NCI-H1417 treated with DMSO at 0.1 percent for 48 hours (cell line): ENCODE results near the gene CDON.
A peak's percentile ranks its signal among the peaks of the same experiment; 100 is the strongest.

Experiments used
- DNase-seq: peaks from one replicate; lab custom pipeline; 2025; lab: John Stamatoyannopoulos, UW

Gene CDON

DNA sequence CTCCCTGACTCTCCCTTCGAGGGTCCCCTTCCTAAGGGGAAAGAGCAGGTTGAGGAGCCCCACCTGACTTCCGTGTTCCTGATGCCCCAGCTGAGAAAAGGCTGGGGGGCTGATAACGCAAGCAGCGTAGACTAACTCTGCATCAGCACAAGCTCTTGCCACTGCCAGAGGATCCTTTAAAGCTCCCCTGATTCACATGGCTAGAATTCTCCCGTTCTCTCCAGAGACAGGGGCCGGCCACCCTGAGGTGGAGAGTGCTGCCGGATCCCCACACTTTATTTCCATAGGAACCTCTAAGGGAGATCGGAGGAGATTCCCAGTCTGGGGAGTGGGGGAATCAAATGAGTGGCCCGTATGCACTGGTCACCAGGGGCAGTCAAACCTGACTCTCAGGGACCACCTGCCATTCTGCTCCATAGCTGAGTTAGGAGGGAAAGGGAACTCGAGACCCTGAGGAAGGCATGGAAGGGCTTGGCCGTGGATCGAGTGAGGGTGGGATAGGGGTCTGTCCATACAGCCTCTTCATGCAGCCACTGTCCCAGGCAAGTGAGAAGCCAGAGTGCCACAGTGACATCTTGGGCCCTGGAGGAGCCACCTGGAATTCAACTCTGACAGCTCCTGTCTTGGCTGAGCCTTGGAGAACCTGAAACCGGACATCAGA lies 118.2 kb downstream of the CDON start:
- DNase-seq = no peak

DNA sequence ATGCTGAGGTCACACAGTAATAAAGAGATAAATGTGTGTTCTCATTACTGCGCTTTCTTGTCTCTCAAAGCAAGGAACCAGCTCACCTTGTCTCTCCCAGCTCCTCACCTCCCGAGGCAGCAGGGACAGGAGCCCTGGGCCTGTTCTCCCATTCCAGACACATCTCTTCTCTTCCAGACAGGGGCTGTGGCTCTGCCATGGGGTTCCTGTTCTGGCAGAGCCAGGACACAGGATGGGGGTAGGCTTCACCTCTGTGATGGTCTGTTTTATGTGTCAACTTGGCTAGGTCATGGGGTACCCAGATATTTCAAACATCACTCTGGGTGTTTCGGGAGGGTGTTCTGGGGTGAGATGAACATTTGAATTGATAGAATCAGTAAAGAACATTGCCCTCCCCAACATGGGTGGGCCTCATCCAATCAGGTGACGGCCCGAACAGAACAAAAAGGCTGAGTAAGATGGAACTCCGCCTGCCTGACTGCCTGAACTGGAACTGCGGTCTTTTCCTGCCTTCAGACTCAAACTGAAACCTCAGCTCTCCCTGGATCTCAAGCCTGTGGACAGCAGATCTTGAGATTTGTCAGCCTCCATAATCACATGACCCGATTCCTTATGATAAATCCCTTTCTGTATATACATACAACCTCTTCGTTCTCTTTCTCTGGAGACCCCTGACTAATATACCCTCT lies 118.9 kb downstream of the CDON start:
- DNase-seq = no peak

DNA sequence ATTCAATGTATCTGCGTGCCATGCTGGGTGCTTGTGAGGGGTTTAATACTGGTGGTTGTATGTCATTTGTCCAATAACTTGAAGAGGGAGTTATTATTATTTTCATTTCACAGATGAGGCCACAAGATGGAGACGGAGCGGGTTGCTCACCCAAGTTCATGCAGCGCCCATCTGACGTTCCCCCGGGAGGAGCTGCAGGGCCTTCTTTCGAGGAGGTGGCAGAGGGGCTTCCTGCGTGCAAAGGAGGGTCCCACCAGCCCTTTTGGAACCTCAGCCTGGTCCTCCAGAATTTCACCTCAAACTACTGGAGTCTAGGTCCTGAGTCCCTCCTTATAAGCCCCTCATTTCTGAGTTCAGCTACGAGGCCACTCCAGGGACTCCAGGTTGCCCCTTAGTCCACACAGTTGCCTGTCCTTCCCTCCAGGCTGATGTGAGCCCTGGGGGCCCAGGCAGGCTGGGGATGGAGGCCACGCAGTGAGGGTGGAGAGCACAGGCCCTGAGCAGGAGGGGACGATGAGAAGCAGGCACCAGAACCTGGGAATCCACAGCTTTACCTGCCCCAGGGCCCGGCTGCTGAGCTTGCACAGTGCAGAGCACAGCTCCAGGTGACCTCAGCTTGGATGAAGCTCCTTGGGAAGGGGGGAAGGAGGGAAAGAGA lies 119.8 kb downstream of the CDON start:
- DNase-seq = no peak

DNA sequence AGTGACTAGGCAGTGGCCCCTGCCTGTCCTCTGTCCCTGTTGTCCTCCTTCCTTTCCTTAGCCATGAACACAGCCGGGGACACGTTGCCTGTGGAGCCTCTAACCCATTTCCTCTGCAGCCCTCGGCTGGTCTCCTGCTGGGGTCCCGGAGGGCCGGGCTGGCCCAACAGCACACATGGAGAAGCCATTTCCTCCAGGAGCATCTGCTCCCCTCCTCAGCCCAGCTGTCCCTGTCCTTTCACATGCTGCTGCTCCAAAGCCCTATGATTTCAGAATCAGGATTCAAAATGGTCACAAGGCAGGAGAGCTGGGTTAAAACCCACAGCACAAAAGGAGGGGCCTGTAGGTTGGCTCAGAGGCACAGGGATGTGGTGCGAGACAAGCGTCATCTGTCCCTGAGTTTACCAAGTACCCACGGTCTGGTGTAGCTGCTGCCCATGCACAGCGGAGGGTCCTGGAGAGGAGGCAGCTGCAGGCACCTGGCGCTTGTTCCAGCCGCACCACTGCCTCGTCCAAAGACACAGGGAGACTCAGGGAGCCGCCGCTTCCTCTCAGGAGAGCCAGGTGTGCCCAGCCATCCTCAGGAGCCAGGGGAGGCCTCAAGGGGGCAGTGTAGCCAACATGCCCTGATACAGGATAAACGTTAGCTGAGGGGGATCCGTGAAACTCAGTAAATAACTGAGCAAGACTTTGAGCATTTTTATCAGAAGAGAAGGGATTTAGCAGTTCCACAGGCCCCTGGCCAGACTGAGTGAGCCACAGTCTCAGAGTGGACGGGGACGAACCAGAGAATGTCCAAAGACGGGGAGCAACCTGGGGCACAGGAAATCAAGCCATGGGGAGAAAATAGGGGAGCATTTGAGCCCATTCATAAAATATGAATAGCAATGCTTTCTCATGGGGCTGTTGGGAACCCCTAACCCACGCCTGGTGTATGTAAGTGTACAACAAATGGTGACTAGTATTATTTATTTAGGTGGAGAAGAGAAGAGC lies 120.8 kb downstream of the CDON start:
- peak; percentile 57 for DNase-seq

DNA sequence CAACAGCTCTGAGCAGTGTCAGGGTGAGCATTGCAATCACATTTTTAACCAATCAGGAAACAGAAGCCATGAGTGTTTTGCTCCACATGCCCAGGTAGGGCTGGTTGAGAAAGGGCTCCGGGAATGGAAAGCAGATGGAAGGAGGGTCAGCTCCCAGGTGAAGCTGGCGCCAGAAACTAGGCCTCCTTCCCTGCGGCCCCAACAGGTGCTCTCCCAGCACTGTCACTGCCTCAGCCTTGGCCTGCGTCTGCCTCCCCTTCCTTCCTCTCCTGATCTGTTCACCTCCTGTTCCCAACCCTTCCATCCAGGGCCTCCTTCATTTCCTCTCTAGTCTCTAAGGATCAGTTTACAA lies 121.4 kb downstream of the CDON start:
- no peak for DNase-seq

DNA sequence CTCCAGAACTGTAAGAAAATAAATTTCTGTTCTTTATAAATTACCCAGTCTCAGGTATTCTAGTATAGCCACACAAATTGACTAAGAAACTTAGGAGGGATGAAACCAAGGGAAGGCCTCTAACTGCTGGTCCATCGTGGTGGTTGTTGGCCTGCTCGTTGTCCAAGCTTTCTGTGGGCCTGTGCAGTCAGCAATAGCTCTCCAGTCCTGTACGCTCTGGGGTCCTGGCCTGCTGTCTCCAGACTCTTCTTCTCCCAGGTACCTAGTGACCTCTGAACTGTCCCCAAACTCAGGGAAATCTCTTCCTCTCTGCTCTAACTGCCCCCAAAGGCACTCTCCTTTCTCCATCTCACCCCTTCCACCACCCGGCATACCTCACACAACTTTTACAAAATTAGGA lies 122.5 kb downstream of the CDON start:
- no peak for DNase-seq

DNA sequence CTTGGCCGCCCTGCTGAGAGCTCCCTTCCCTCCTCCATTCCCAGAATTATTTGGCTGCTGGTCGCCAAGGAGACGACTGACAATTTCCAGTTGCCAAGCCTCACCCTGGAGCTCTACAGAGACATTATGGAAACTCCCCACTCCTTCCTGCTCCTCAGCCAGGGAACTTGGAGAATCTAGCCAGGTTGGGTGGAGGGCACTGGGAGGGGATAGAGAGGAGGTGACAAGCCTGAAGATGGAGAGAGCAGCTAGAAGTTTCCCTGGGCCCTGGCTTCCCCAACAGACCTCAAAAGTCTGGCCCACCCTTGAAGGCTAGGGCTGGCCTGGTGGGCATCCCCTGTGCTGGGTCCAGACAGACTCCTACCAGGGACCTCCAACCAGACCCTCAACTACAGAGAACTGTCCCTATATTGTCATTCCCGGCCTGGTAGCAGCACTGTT lies 123.6 kb downstream of the CDON start:
- DNase-seq = no peak

DNA sequence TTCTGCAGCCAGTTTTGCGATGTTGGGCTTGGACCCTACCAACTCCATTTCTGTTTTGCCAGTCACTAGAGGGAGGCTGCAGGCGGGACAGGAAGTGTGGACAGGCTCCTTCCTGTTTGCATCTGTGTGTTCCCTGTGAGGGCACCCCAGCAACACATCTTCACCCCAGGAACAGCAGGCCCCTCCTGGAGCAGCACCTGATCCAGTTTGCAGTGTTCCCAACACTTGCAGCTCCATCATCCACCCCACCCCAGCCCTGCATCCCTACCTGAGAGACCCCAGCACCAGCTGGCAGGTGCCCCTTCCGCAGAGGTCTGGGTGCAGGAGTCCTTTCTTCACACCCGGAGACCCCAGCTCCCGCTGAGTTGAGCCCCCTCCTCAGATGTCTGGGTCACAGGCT lies 124.2 kb downstream of the CDON start:
- DNase-seq = no peak

DNA sequence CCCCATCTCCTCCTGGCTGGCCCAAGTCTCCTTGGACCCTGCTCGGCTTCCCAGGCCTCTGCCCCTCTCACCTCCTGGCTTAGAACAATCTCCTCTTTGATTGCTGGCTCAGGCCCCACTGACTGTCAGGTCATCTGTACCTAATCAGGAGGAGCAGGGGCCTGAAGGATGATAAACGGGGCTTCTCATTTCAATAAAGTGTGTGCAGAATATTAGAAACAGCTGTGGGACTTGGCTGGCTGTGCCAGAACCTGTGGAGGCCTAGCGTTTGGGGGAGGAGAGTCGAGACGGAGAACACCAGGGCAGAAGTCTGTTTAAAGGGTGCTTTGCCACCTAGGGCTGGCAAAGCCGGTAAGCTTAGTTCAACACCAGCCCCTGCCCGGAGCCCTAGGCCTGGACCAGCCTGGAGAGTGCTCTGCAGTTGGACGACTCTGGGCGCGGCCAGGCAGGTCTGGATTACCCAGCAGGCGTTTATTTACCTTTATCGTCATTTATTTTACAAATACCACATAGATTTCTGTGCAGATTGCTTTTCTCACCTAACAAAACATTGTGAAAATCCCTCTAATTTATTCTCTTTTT lies 127.0 kb downstream of the CDON start:
- DNase-seq = no peak

DNA sequence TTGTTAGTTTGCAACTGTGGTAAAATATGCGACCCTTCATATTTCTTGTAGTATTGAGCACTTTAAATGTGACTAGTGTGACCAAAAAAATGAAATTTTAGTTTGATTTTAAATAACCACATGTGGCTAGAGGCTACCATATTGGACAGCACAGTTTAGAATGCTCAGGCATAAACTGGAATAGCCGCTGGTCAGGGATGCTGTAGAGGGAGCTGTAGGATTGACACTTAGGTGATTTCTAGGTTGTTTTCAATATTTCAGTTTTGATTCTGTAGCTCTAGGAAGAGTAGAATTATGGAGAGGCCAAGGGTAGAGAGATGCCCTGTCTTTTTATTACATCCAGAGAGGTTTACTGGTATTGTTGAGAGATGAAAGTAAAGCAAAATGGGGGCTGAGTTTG lies 127.6 kb downstream of the CDON start:
- no peak for DNase-seq

DNA sequence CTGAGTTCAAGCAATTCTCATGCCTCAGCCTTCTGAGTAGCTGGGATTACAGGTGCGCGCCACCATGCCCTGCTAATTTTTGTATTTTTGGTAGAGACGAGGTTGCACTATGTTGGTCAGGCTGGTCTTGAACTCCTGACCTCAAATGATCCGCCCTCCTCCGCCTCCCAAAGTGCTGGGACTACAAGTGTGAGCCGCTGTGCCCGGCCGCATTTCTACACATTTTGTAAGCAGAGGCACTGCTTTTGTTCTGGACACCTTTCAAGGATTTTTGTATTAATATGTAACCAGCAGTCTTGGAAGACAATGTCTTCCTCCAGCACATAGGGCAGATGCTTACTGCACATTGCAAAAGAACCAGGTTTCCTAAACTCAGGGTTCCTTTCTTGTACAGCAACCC lies 128.2 kb downstream of the CDON start:
- DNase-seq = no peak

DNA sequence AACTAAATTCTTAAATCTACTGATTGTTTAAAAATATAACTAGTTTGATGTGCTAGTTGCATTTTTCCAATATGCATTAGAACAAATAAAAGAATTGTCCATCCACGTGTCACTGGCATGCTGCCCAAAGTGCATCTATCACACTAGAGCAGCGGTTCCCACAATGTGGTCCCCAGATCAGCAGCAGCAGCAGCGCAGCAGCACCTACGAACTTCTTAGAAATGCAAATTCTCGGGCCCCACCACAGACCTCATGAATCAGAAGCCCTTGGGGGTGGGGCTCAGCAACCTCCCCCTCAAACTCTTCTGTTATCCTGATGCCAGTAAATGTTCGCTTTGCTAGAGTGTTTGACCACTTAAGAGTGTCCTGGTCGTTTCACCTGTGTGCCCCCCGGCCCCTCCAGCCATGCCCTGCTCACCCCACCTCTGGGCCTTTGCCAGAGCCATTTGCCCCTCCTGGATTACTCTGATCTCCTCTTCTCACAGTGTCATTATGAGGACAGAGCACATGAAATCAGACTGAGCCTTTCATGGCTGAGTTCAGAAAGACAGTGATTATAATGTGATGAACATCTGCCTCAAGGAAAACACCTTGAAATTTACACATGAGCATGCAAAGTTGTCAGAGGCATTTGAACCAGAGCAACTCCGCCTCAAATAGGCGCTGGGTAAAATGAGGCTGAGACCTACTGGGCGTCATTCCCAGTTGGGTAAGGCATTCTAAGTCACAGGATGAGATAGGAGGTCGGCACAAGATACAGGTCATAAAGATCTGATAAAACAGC lies 129.4 kb downstream of the CDON start:
- DNase-seq = no peak

DNA sequence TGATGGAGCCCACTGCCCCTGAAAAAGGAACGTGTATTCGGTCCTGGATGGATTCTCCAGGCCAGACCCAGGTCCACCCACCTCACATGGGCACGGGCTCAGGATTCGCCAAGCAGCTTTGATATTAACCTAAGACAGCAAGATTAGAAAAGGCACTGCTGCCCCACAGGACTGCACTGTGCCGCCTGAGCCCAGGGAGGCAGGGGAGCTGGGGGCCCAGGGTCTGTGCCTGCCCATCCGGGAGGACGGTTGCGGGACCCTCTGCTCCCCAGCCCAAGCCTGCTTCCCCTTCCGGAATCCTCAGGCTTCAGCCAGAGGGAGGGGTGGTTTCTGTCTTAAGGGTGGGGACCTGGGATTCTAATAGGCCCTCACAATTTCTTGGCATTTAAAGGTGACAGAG lies 130.4 kb downstream of the CDON start:
- no peak for DNase-seq

DNA sequence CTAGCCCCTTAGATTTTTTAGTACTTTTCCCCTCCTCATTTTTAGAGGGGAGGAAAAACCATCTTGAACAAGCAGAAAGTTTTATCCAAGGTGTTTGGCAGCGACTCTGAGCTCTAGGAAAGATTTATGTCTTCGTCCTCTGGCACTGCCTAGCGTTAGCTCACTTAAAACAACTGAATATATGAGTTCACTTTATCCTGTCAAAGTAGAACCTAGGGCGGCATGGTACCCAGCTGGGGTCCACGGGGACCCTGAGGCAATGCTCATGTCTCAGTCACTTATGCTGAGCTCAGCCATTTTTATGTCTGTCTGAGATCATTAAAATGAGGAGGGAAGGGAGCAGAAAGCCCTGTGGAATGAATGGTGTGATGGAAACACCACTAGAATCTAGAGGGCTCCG lies 131.0 kb downstream of the CDON start:
- no peak for DNase-seq

DNA sequence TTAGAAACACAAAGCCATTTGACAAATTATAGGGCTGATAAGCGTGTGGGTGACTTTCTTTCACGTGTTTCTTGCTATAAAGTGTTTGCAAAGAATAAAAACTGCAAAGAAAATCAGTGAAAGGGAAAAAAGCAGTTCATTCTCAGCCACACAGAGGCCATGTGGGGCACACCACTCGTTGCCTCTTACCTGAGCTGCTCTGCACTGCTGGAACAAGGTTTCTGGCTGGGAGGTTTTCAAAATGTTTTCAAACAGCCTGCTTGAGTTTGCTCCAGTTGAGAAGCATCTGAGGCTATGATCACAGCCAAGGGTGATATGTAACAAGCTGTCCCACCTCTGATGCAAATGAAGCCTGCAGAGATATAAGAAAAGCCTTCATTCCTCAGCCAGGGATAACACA lies 131.6 kb downstream of the CDON start:
- DNase-seq = no peak

DNA sequence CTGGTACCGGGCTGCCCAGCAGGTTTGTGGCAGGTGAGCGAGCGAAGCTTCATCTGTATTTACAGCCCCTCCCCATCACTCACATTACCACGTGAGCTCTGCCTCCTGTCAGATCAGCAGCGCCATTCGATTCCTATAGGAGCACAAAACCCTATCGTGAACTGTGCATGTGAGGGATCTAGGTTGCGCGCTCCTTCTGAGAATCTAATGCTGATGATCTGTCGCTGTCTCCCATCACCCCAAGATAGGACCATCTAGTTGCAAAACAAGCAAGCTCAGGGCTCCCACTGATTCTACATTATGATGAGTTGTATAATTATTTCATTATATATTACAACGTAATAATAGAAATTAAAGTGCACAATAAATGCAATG lies 132.6 kb downstream of the CDON start:
- no peak for DNase-seq

DNA sequence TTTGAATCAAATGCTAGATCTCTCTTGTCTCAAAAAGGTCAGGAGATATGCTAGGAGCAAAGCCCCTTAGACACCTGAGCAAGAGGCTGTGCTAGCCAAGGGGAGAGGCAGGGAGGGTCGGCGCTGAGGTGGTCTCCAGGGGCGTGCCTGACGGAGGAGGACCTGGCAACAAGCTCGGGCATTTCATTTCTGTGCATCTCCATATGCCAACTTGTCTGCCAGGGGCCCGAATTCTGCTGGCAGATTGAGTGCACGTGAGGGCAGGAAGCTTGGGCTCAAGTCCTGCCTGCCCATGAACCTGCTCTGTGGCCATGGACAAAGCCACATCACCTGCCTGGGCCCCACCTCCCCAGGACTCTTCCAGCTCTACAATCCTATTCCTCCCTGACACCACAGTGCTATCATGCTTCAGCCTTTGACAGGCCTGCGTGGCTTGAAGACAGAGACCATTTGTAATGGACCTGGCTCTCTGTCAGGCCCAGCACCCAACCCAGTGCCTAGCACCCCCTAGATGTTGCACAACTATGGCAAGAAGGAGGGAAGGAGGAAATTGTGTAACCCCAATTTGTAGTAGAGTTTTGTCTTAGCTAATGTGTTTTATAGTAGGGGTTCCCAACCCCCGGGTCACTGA lies 133.1 kb downstream of the CDON start:
- no peak for DNase-seq

DNA sequence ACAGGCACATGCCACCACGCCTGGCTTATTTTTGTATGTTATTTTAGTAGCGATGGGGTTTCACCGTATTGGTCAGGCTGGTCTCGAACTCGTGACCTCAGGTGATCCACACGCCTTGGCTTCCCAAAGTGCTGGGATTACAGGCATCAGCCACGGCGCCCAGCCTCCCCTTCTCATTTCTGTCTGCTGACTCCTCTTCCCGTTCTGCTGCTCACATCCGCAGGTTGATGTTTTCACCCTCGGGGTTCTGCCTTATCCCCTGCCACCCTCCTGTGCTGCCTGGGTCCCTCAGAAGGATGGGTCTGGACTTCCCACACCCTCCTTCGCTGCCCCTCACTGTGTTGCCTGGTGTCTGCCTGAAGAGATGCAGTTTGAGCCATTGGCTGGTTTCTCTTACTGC lies 136.0 kb downstream of the CDON start:
- DNase-seq = no peak

DNA sequence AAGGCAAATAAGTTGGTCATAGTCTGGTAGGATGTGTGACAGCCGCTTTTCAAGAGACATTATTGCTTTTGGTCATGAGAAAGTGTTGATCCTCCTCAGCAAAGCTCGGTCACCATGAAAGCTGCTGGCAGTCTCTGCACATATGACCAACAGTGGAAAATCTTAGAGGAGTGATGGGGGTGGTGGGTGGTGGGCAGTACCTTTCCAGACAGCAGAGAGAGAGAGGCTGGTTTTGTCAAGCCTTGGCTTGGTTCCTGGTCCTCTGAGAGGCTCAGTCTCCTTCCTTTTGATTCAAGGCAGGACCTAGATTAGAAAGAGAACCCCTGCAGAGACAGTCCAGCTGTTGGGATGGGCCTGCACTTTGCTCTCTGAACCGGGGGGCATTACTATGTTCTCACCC lies 136.9 kb downstream of the CDON start:
- no peak for DNase-seq

DNA sequence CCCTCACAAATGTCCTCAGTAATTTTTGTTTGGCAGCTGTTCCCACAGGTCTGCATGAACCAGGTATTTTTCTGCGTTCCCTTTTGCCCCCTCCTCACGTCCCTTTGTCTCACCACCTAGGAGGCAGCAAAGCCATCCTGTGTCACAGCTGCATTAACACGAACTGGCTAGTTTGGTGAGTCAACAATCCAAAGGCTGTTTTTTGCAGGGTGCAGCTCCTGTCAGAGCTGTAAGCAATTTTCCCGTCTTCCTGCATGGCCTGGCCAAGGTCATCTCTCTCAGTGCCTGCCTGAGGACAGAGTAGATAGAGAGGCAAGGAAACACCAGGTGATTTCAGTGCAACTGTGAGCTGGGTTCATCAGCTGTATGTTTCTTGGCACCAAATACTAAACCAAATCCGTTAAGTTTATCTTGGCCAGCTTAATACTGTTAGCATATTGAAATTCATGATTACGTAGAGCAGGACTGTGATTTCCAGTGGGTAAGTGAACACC lies 137.4 kb downstream of the CDON start:
- no peak for DNase-seq
